Embryonic facial prominence (tissue), 1 donor: ENCODE results near the gene ELF4.
A peak's percentile ranks its signal among the peaks of the same experiment; 100 is the strongest.

Source experiments
- DNase-seq: peaks from one replicate; pipeline ENCODE4 v3.0.0-alpha.2; 2016; ENCODE audit errors: extremely low spot score

Gene ELF4

GRCh38 chrX:130083656-130084382, 26.5 kb downstream of the ELF4 start:
- DNase-seq: no peak

GRCh38 chrX:130083107-130083490, 27.2 kb downstream of the ELF4 start:
- DNase-seq: no peak

GRCh38 chrX:130082244-130083106, 27.8 kb downstream of the ELF4 start:
- no peak for DNase-seq

- no peak for DNase-seq
Measured at GRCh38 chrX:130081421-130082045, 28.8 kb downstream of the ELF4 start.

- DNase-seq: no peak
Measured at GRCh38 chrX:130080791-130081367, 29.4 kb downstream of the ELF4 start.

GRCh38 chrX:130079824-130080406, 30.4 kb downstream of the ELF4 start:
- DNase-seq: no peak

GRCh38 chrX:130075777-130076176, 34.5 kb downstream of the ELF4 start:
- DNase-seq: no peak

- no peak for DNase-seq
Measured at GRCh38 chrX:130072345-130072740, 38.0 kb downstream of the ELF4 start.

- no peak for DNase-seq
Measured at GRCh38 chrX:130071611-130072344, 38.5 kb downstream of the ELF4 start.

- no peak for DNase-seq
Measured at GRCh38 chrX:130066975-130067615, 43.2 kb downstream of the ELF4 start.

- no peak for DNase-seq
Measured at GRCh38 chrX:130060122-130061069, 49.9 kb downstream of the ELF4 start.

- DNase-seq: no peak
Measured at GRCh38 chrX:130058652-130059051, 51.6 kb downstream of the ELF4 start.

GRCh38 chrX:130057209-130057608, 53.1 kb downstream of the ELF4 start:
- DNase-seq: no peak

GRCh38 chrX:130055899-130056298, 54.4 kb downstream of the ELF4 start:
- no peak for DNase-seq

GRCh38 chrX:130055103-130055502, 55.2 kb downstream of the ELF4 start:
- peak; percentile 31 for DNase-seq

- DNase-seq: no peak
Measured at GRCh38 chrX:130053236-130053635, 57.1 kb downstream of the ELF4 start.

- DNase-seq: no peak
Measured at GRCh38 chrX:130051176-130051845, 59.0 kb downstream of the ELF4 start.

- DNase-seq: no peak
Measured at GRCh38 chrX:130049821-130050220, 60.5 kb downstream of the ELF4 start.

- DNase-seq: no peak
Measured at GRCh38 chrX:130048686-130049222, 61.5 kb downstream of the ELF4 start.
